PC-9 (cell line): ENCODE measurements around the gene GGPS1. TPM values are rescaled to one million over a fixed set of nuclear protein-coding genes. Genes with fewer than 3 reads are reported as not detected.

ENCODE experiments used
- BruUV-seq: library from RNA; stranded (reverse); fragments of 400-500 nt; replicated peaks from 2 replicates; lab custom pipeline; 2021; lab: Mats Ljungman, UMichigan
- CTCF ChIA-PET: fragments of 300-600 bp; sonication (Branson Sonifier 250); formaldehyde crosslinking; loops from one replicate; lab custom pipeline; 2022; ENCODE audit warnings: antibody characterized with exemption; lab: Charles Lee
- POLR2A ChIA-PET: fragments of 300-600 bp; sonication (Branson Sonifier 250); formaldehyde crosslinking; loops from one replicate; lab custom pipeline; 2022; ENCODE audit warnings: antibody characterized with exemption; ENCODE audit not compliant: unreplicated experiment; lab: Charles Lee
- DNase-seq, 2 experiments: peaks; one replicate each; pipeline versions ENCODE4 v3.0.0 to v3.0.0-alpha.2; 2015 to 2022; ENCODE audit warnings: mixed read lengths in 1 of 2
- H2AFZ ChIP-seq: fragments of 200-600 bp; sonication (generic); 2 replicates; pipeline ENCODE4 v1.8.1; 2017; ENCODE audit warnings: antibody characterized with exemption
- H3F3A ChIP-seq: fragments of 200-600 bp; sonication (generic); 2 replicates; pipeline ENCODE4 v1.8.1; 2017; ENCODE audit warnings: antibody characterized with exemption, mild to moderate bottlenecking, low read depth; ENCODE audit not compliant: insufficient read depth
- H3K27ac ChIP-seq: fragments of 200-600 bp; sonication (generic); 2 replicates; pipeline ENCODE4 v1.6.1; 2016; ENCODE audit warnings: mixed run types
- H3K27me3 ChIP-seq: fragments of 200-600 bp; sonication (generic); 2 replicates; pipeline ENCODE4 v1.6.1; 2016; ENCODE audit warnings: low read depth, mixed run types; ENCODE audit not compliant: insufficient read depth
- H3K36me3 ChIP-seq: fragments of 200-600 bp; sonication (generic); 2 replicates; pipeline ENCODE4 v1.6.1; 2016; ENCODE audit warnings: low read depth, mixed run types
- H3K4me1 ChIP-seq: fragments of 200-600 bp; sonication (generic); replicated peaks from 2 replicates; pipeline ENCODE4 v1.6.1; 2016; ENCODE audit warnings: mixed run types; ENCODE audit not compliant: insufficient read depth
- H3K4me2 ChIP-seq: fragments of 200-600 bp; sonication (generic); 2 replicates; pipeline ENCODE4 v1.6.1; 2017; ENCODE audit warnings: mixed run types
- H3K4me3 ChIP-seq: fragments of 200-600 bp; sonication (generic); 2 replicates; pipeline ENCODE4 v1.6.1; 2016; ENCODE audit warnings: mixed run types
- H3K79me2 ChIP-seq: fragments of 200-600 bp; sonication (generic); 2 replicates; pipeline ENCODE4 v1.6.1; 2017; ENCODE audit warnings: low read depth, mixed run types
- H3K9me2 ChIP-seq: fragments of 200-600 bp; sonication (generic); 2 replicates; pipeline ENCODE4 v1.8.1; 2017; ENCODE audit warnings: mild to moderate bottlenecking; ENCODE audit not compliant: insufficient read depth
- H3K9me3 ChIP-seq: fragments of 200-600 bp; sonication (generic); 2 replicates; pipeline ENCODE4 v1.8.1; 2016; ENCODE audit warnings: low read depth; ENCODE audit not compliant: insufficient read depth
- H4K20me1 ChIP-seq: fragments of 200-600 bp; sonication (generic); 2 replicates; pipeline ENCODE4 v1.8.1; 2017; ENCODE audit not compliant: insufficient read depth
- CTCF ChIP-seq: fragments of 200-600 bp; sonication (generic); conservative IDR thresholded peaks from 2 replicates; pipeline ENCODE4 v1.6.1; 2017; ENCODE audit warnings: mixed run types, antibody characterized with exemption, mild to moderate bottlenecking, moderate library complexity
- EZH2 ChIP-seq: fragments of 200-600 bp; sonication (generic); IDR thresholded peaks from 2 replicates; pipeline ENCODE4 v1.8.0; 2017; ENCODE audit warnings: antibody characterized with exemption, low read depth
- intact Hi-C: fragments of 100-400 bp; cut with micrococcal nuclease; formaldehyde crosslinking; loops from one replicate; pipeline ENCODE4 v1.10.0; 2022; ENCODE audit not compliant: unreplicated experiment
- total RNA-seq: library from RNA; stranded (reverse); gene quantifications from 2 replicates; pipeline ENCODE4 v1.2.3, GENCODE V29; 2021

The GGPS1 gene
- total RNA-seq, 1 experiment from 2014 or later, result 61.7 TPM

- no peak for DNase-seq
- H3K4me3 ChIP-seq, result no peak overlapping the region
- no peaks in the 10 kb centered on the region for H3K9me2 ChIP-seq
- H3K4me1 ChIP-seq, result no peaks in the 10 kb centered on the region
- peaks cover 4% of the 10 kb centered on the region; the same call in 1 of the 2 replicates for H3F3A ChIP-seq
- H3K4me2 ChIP-seq, result no peak overlapping the region
- peaks cover 40% of the 10 kb centered on the region for H3K79me2 ChIP-seq
- POLR2A ChIA-PET, result interaction anchor here (0.6 to 0.7 kb wide), 2 partner anchors 13 to 24 kb away, joined by 6 to 13 read pairs; partner anchors contain the start of gene TBCE
- no peak overlapping the region for H3K27ac ChIP-seq
- peaks cover 3% of the 10 kb centered on the region; the same call in 1 of the 2 replicates for H3K36me3 ChIP-seq
- no peaks in the 10 kb centered on the region for H3K27me3 ChIP-seq
- no peaks in the 10 kb centered on the region for H4K20me1 ChIP-seq
- no peak overlapping the region for H2AFZ ChIP-seq
- H3K9me3 ChIP-seq, result no peaks in the 10 kb centered on the region
- CTCF ChIA-PET, result interaction anchor here (0.7 kb wide), 1 partner anchor 33 kb away, joined by 6 read pairs; no protein-coding TSS in a partner anchor
- TF ChIP-seq EZH2 (no peak), CTCF (no peak)
- BruUV-seq, result no TSS peak
- intact Hi-C loops, result no loop called here
Observed at GRCh38 chr1:235391874-235392273, 63.5 kb downstream of the GGPS1 start.

Other genes with a start within 250 kb of the GGPS1 start
- 165 and 187 TPM in 2 replicates for gene TOMM20, start 199.7 kb upstream of the GGPS1 start, total RNA-seq
- 101 and 106 TPM in 2 replicates for gene RBM34, start 167.3 kb upstream of the GGPS1 start, total RNA-seq
- 42.6 and 47.1 TPM in 2 replicates for gene ARID4B, start 391 bp upstream of the GGPS1 start, total RNA-seq
- 18.9 and 22.8 TPM in 2 replicates for gene TBCE, start 38.9 kb downstream of the GGPS1 start, total RNA-seq
- 57.4 and 60.6 TPM in 2 replicates for gene B3GALNT2, start 175.9 kb downstream of the GGPS1 start, total RNA-seq